GM12878 (cell line): ENCODE data around the gene TMTC3.

Experiments
- EZH2 ChIP-seq: IDR thresholded peaks from 2 replicates; pipeline ENCODE4 v1.6.1; 2012; ENCODE audit warnings: low read depth, mild to moderate bottlenecking, control low read depth, inconsistent platforms, low read length, borderline replicate concordance; ENCODE audit not compliant: control insufficient read depth
- SREBF2 ChIP-seq: IDR thresholded peaks from 2 replicates; pipeline ENCODE4 v1.6.1; 2012; ENCODE audit warnings: mild to moderate bottlenecking, low read length

DNA sequence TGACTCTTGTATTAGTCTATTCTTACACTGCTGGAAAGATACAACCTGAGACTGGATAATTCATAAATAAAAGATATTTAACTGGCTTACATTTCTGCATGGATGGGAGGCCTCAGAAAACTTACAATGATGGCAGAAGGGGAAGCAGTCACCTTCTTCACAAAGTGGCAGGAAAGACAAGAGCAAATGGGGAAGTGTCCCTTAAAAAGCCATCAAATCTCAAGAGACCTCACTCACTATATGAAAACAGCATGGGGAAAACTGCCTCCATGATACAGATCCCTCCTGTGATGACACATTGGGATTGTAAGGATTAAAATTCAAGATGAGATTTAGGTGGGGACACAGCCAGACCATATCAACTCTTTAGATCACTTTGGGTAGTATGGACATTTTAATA is 83.7 kb downstream of the TMTC3 start:
- TF ChIP-seq EZH2 = no peak
- TF ChIP-seq SREBF2 = no peak
